ENCODE results near the gene TRIP12.
"Not testable (repeated sequence)": the region's sequence is repeated elsewhere in the genome, so short reads cannot be mapped to it uniquely, and the experiment has no call there.

The TRIP12 gene

DNA sequence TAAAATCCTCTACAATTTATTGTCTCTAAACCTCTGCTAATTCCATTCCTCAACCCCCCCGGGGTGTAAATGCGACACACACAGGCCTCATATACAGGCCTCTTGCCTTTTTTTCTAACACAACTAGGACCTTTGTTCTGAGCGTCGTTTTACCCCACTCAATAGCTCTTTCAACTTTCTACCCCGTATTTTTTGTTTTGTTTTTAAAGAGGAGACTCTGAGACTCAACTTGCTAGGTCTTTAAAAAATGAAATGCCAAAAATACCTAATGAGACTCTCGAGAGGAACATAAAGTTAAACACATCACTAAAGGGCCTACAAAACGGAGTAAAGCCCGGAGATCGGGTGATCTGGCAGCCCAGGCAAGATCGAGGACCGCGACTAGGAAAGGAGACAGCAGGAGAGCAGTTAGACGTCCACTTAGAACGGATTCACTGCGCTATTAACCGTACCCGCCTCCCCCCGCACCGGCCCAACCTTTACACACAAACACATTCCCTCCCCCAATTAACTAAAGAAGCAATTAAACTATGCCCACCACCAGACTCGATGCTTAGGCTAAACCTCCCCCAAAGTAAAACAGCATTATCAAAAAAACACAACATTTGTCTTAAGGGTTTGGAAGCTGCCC is 1.7 kb downstream of the TRIP12 start:
- peak; percentile 24 for DNase-seq (ENCODE audit: low spot score)

DNA sequence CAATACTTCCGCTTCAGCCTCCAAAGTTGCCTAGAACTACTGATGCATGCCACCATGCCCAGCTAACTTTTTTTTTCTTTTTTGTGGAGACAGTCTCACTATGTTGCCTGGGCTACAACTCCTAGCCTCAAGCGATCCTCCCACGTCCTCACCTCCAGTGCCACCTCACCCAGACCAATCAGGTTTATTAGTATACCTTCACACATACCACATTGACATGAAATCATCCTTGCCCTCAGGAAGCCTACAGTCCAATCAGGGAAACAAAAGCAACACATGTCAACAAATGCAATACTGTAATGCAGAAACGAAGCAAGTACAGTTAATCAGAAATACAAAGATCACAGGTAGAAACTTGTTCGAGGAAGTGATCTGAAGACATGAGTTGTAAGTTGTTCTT is 4.0 kb downstream of the TRIP12 start:
- no peak for DNase-seq (ENCODE audit: low spot score)

DNA sequence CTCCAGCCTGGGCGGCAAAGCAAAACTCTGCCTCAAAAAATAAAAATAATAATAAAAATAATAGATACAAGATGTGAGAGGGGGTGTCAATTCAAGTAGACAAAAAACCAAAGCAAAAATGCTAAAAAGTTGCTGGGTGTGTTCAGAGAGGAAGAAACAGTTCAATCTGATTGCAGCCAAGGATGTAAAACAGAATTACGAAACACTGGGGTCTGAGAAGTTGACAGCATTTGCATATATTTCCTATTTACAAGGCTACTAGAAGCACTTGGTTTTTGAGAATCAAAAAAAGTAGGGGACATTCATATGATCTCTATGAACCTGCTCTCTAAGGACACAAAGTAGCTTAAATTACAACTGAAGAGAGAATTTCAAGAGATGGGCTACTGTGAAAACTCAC is 7.6 kb downstream of the TRIP12 start:
- DNase-seq (ENCODE audit: low spot score): no peak

DNA sequence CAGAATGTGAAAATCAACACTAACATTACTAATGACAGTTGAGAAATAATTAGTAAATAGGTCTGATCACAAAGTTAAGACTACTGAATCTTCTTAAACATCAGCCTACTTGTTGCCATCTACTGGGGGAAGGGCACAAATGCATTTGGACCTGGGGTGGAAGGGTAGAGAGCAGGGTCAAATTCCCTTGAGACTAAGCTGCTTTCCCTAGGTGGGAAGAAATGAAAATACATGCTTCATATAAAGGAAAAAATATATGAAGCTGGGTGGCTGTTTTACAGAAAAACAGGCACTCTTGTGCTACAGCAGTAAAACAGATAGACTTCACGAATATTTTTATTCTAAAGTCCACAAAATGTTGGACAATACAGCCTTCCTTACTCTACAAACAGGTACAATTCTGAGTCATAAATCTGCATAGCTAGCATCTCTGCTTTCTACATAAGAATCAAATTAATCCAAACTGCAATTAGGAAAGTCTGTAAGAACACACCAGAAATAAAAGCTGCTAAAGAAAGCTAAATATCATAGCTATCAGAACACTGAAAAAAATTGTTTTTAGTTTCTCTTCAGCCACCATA is 10.9 kb downstream of the TRIP12 start:
- DNase-seq (ENCODE audit: low spot score): peak; percentile 50

DNA sequence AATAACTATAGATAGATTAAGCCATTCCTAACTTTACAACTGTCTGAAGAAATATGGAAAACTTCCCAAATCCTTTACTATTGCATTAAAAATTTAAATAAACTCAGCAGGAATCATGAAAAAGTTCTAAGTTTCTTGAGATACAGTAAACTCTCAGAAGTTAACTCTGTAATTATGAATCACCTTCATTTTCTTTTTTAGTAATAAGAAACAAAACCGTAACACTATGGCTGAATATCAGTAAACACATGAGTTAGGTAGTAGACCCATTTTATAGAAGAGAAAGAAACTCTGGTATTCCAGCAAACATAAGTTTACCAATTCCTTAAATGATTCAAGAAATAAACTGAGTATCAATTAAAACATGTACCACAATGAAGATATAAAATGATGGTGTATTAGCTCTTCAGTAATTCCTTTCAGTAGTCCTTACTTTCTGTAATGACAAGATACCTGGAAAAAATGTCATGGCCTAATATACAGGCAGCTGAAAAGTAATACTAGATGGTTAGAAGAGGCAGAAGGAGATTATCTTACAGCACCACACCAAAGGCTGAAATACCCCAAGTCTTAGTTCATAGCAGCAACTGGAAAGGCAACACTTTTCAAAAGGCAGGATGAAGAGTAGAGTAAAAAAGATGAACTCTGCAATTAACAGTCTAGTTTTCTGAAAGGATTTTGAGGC is 11.5 kb downstream of the TRIP12 start:
- no peak for DNase-seq (ENCODE audit: low spot score)

DNA sequence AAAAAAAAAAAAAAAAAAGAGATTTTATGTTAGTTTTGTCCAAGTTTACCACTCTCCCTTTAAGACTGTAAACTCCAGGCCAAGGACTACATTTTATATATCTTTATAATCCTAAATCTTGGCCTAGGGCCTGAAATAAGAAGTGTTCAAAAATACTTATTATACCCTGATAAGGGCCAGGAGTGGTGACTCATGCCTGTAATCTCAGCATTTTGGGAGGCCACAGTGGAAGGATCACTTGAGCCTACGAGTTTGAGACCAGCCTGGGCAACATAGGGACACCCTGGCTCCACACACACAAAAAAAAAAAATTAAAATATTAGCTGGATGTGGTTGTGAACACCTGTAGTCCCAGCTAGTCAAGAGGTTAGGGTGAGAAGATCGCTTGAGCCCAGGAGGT is 12.7 kb downstream of the TRIP12 start:
- DNase-seq (ENCODE audit: low spot score): no peak

DNA sequence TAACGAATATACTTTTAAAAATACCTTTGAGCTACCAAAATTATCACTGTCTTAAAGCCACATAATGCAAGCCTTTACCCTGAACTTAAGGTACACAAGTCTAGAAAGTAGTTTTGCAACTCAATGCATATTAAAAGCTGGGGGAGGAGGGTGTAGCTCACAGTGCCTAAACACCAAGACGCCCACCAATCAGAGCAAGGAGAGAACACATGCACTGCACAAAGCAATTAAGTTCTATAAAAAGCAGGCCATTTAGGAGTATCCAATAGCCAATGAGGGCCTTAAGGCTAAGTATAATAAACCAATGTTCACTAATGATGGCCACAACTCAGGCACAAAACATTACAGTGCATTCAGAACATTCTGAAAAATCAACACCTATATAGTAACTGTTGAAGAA is 16.2 kb downstream of the TRIP12 start:
- DNase-seq (ENCODE audit: low spot score): no peak

DNA sequence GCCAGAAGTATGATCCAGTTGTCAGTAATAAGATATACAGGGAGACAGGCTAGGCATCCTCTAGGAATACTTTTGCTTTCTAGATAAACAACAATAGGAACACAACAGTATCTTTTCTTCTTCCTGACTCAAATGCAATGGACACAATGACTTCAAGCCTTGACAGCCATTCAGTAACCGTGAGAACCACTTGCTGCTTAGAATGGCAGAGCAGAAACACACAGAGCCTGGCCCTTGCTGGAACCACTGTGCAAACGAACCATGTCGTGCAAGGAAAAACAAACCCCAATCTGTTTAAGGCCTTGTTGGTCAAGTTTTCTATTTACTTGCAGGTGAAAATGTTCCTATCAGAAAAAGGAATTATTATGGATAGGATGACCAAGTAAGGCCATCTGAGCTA is 18.8 kb downstream of the TRIP12 start:
- no peak for DNase-seq (ENCODE audit: low spot score)

DNA sequence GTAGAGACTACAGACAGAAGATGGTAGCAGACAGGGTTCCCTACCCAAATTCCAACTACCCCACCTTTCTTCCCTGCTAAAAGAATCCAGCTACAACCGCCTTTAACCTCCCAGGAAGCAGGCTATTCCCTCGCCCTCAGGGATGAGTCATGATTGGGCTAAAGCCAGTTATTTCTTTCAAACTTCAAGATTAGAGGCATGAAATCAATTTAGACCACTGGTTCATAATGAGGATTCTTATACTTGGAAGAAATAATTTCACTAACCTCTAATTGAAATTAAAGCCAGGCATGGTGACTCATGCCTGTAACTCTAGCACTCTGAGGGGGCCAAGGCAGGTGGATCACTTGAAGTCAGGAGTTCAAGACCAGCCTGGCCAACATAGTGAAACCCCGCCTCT is 20.0 kb downstream of the TRIP12 start:
- DNase-seq (ENCODE audit: low spot score): no peak

DNA sequence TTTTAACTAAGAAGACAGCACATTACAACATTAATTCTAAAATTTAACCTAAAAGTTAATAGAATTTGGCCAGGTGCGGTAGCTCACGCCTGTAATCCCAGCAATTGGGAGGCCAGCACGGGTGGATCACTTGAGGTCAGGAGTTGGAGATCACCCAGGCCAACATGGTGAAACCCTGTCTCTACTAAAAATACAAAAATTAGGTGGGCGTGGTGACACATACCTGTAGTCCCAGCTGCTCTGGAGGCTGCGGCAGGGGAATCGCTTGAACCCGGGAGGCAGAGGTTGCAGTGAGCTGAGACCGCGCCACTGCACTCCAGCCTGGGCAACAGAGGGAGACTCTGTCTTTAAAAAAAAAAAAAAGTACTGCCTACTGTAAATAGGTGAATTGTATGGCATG is 21.3 kb downstream of the TRIP12 start:
- DNase-seq (ENCODE audit: low spot score): not testable (repeated sequence)

DNA sequence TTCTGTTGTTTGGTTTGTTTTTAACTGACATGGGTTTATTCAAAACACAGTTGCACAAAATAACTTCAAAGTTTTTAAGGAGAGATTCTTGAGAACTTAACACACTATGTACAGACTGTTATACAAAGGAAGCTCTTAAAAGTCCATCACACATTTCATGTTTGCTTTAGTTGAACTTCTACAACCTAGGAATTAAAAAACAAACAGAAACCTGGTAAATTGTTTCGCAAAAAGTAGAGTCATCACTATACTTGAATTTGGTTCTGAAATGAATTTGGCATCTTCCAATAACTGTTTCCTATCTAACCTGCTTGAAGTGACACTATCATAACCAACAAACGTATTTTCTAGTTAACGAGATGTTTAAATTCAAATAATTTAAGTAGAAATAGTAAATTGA is 21.8 kb downstream of the TRIP12 start:
- no peak for DNase-seq (ENCODE audit: low spot score)

DNA sequence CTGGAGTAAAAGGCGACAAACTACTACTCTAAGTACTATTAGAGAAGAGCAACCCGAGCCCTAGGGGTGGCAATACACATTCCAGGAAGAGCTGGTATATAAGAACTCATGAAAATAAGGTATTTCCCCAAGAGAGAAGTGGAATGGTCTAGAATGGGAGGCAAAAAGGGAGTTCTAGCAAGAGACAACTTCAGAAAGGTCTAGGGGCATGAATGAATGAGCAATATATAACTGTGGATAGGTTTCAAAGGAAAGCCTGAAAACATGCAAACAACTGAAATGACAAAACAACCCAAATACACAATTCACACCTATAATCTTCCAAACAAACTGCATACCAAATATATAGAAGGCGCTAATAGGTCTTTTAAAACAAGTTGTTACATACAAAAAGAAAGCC is 22.2 kb downstream of the TRIP12 start:
- no peak for DNase-seq (ENCODE audit: low spot score)

DNA sequence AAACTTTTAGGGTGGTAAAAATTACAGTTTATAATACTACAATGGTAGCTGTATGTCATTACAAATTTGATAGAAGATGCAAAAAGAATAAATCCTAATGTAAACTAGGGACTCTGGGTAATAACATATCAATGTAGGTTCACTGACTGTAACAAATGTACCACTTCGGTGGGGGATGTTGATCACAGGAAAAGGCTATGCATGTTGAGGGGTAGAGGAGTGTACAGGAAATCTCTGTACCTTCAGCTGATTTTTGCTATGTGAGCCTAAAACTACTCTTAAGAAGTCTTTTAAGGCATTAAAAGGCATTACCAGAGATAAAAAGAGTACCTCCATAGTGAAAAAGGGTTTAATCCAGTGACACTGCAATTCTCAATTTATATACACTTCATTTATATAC is 25.0 kb downstream of the TRIP12 start:
- DNase-seq (ENCODE audit: low spot score): no peak

DNA sequence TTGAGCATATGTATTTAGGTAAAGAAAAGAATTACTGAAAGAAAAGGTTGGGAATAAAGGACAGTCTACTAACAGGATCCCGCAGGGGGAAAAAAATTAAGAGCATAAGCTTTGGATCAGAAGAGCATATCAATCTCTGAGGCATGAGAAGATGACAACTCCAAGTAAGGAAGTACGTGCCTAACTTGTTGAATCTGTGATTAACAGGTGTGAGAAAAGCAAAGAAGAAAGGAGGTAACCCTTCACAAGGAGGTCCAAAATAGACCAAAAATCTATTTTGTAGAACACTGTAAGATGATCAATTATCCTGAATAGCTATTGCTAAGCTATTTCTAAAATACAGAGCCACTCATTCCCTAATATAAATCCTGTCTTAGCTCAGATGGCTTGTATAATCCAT is 32.8 kb downstream of the TRIP12 start:
- no peak for DNase-seq (ENCODE audit: low spot score)

DNA sequence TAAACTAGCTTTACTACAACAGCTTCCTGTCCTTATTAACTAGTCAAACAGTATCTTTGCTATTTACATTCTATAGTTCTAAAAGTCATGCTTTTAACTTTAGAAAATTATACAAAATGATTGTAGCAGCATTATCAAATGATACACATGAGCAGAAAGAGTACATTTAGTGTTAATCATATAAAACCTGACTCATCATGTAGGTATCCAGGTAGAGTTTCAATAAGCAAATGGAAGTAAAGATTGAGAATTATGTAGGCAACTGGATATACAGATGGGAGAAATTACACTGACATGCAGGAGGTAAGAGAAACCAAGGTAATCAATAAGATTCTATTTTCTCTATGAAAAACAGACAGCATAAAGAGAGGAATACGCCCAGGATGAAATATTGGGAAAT is 33.8 kb downstream of the TRIP12 start:
- no peak for DNase-seq (ENCODE audit: low spot score)

DNA sequence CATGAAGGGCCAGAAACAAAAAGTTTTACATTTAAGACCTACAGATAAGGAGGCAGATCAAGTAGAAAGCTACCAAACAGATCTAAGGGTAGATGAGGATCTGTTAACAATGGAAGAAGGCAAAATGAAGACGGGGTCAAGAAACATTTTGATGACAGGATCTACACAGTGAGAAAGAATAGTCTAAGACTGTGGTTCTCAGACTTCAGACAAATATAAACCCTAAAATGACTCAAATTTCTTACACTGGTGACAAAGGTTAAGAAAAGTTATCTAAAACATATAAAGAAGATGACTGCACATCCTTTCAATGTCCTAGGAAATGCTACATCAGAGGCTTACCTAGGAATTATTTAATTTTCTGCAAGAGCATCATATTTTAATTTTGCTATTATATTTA is 34.4 kb downstream of the TRIP12 start:
- no peak for DNase-seq (ENCODE audit: low spot score)

DNA sequence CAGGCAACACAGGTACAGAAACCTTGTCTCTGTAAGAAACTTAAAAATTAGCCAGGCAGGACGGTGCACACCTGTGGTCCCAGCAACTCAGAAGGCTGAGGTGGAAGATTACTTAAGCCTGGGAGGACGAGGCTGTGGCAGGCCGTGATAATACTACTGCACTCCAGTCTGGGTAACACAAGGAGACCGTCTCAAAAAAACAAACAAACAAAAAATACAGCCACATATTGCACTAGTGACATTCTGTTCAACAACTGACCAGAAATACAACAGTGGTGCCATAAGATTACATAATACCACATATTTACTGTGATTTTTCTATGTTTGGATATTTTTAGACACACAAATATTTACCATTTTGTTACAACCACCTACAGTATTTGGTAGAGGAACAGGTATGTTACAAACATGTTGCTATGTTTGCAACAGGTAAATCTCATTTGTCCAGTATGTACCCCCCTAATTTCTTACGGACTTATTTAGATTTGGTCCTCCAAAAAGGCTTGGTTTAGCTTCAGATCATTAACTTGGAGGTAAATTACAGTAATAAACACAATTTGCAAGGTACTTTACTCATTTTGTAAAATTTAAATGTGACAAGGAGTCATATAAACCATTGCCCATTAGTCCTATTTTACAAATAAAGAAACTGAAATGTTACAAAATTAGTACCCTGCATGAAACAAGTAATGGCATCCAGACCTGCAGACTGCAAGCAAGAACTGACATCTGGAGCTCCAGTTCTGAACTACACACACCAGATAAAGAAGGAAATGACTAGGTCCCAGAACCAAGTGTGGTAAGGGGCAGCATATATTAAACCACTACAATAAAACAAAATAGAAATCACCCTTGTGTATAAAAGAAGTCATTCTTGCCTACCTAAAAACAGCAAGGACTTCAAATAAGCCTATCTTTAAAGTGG is 36.8 kb downstream of the TRIP12 start:
- DNase-seq (ENCODE audit: low spot score): no peak

DNA sequence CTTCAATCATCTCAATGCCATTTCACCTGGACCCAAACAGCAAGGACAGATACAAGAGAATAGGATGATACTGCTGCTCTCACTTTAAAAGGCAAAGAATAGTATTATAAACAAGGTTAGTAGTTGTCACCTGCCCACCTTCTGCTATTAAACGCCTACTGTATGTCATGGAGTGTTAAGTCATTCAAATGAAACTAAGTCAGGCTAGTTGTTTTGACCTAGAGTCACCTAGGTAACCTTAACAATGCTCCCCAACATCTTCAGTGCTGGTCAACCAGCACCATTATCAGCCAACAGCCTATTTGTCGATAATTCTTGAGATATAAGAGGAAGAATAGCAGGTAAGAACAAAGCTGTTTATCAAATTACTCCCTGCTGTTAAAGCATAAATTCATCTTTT is 39.2 kb downstream of the TRIP12 start:
- DNase-seq (ENCODE audit: low spot score): no peak

DNA sequence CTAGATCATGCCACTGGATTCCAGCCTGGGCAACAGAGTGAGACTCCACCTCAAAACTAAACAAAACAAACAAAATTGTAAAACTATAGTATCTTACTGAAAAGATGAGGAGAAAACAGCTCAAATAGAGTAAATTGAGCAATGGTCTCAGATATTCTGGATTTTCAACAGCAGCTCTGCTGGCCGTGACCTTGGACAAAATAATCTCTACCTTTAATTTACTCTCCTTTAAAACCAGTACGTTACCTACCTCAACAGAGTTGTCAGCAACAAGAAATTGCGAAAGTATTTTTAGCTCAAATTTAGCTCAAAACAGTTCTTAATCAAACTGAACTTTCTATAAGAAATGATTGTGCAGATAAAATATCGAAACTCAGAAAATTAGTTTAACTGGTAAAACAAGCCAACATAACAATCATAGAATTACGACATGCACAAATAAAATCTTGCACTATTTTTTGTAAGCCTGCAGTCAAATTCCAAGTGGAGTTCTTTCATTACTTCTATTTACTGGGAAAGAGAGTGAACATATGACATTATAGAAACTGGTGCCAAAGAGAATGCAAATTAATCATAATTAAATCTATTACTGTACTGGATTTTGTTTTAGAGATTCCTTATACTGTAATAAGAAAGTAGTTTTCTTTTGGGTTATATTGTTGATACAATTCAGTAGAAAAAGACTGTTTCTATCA is 40.8 kb downstream of the TRIP12 start:
- DNase-seq (ENCODE audit: low spot score): no peak

DNA sequence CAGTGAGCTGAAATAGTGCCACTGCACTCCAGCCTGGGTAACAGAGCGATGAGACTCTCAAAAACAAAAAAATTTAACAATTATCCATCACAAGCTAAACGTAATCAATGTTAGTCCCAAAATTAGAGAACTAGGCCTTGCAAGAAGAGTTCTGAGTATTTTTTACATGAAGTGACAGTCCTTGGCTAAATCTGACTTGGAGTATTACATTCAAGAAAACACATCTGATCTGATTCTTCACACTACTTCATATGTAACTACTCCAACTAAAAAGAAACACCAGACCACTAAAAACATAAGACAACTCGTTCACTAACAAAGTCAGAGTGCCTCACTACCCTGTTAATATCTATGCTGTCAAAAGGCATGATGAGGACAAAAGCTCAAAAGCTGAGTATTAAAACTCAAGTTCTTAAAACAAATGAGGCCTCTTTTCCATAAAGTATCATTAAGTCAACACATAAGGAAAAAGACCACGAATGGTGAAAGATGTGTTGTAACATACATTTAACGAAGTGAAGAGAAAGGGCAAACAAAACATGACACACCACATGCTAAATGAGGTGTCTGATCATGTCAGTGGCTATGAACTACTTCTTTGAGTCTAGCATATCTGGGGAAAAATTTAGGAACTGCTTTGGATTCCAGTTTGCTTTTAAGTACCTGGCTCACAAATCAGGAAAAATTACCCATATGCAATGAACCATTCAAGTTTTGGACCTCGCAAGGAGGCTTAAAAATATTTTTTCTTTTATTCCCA is 42.4 kb downstream of the TRIP12 start:
- no peak for DNase-seq (ENCODE audit: low spot score)

DNA sequence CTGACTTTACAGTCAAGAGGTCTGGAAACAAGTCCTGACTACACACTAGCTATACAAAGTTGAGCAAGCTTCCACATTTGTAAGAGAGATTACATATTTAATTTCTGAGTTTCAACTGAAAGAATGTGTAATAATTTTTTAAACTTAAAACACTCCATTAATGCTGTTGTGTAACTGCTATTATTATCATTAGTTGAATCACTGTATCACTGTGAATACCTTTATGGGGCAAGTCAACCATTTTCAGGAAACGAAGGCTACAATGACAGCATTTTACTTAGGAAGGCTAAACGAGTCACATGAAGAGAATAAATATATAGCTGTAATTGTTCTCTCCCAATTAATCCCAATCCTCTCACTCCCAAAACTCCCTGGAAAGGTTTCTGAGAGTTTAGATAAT is 46.3 kb downstream of the TRIP12 start:
- no peak for DNase-seq (ENCODE audit: low spot score)
